Left renal pelvis (tissue), 4 donors: ENCODE measurements around the gene ATIC. TPM values are rescaled to one million over a fixed set of nuclear protein-coding genes. Genes with fewer than 3 reads are reported as not detected.

ENCODE experiments used
- DNase-seq, 4 donors: peaks; one replicate each; pipeline ENCODE4 v3.0.0-alpha.2; 2013; ENCODE audit warnings: low read depth in 4 of 4, low spot score in 3 of 4
- polyA plus RNA-seq, 4 donors: library from polyadenylated mRNA; unstranded; fragments of 120-200 nt; gene quantifications; one replicate each; pipeline ENCODE4 v1.2.1, GENCODE V29; 2013; ENCODE audit not compliant: insufficient read length in 4 of 4

Gene ATIC
- polyA plus RNA-seq, 4 donors: 72.3 to 147 (median 134) TPM

- DNase-seq: no peak
Measured at GRCh38 chr2:215374002-215374401, 62.1 kb downstream of the ATIC start.

GRCh38 chr2:215374642-215375466 is 63.0 kb downstream of the ATIC start:
- no peak for DNase-seq

GRCh38 chr2:215375467-215375830 is 63.6 kb downstream of the ATIC start:
- DNase-seq: no peak

GRCh38 chr2:215376103-215376780 is 64.4 kb downstream of the ATIC start:
- DNase-seq: no peak

- DNase-seq: no peak
Measured at GRCh38 chr2:215377283-215377682, 65.4 kb downstream of the ATIC start.

- DNase-seq: no peak
Measured at GRCh38 chr2:215378045-215378444, 66.2 kb downstream of the ATIC start.

- no peak for DNase-seq
Measured at GRCh38 chr2:215379039-215379438, 67.2 kb downstream of the ATIC start.

GRCh38 chr2:215379948-215380347 is 68.1 kb downstream of the ATIC start:
- DNase-seq: no peak

- DNase-seq: no peak
Measured at GRCh38 chr2:215380699-215381098, 68.8 kb downstream of the ATIC start.

GRCh38 chr2:215382011-215382410 is 70.2 kb downstream of the ATIC start:
- DNase-seq: no peak

GRCh38 chr2:215382480-215382879 is 70.6 kb downstream of the ATIC start:
- DNase-seq: no peak

GRCh38 chr2:215383652-215384279 is 71.9 kb downstream of the ATIC start:
- no peak for DNase-seq

GRCh38 chr2:215384710-215385109 is 72.9 kb downstream of the ATIC start:
- no peak for DNase-seq

- no peak for DNase-seq
Measured at GRCh38 chr2:215386566-215386965, 74.7 kb downstream of the ATIC start.

- DNase-seq: no peak
Measured at GRCh38 chr2:215388002-215388728, 76.3 kb downstream of the ATIC start.

GRCh38 chr2:215390550-215390913 is 78.7 kb downstream of the ATIC start:
- DNase-seq: no peak

GRCh38 chr2:215391531-215391930 is 79.7 kb downstream of the ATIC start:
- no peak for DNase-seq

- no peak for DNase-seq
Measured at GRCh38 chr2:215392164-215392563, 80.3 kb downstream of the ATIC start.

- no peak for DNase-seq
Measured at GRCh38 chr2:215392687-215393270, 80.9 kb downstream of the ATIC start.

GRCh38 chr2:215394102-215394805 is 82.4 kb downstream of the ATIC start:
- no peak for DNase-seq
